ENCODE data around the gene VTI1B.
A peak's percentile ranks its signal among the peaks of the same experiment; 100 is the strongest.

VTI1B gene

GRCh38 chr14:67653651-67654280 lies 20.7 kb downstream of the VTI1B start:
- Histone ChIP-seq H3K9me3 (ENCODE audit: control insufficient read depth, low read length) (no peaks in the 10 kb centered on the region), H3K27ac (ENCODE audit: insufficient read depth, low read depth, low read length, poor library complexity, severe bottlenecking) (peak overlapping the region; percentile 16), H3K36me3 (ENCODE audit: control insufficient read depth, insufficient read depth, low read length) (peaks cover 60% of the 10 kb centered on the region), H3K4me1 (ENCODE audit: control insufficient read depth, insufficient read depth, low read length) (no peaks in the 10 kb centered on the region), H3K27me3 (ENCODE audit: control insufficient read depth, insufficient read depth, low read length, poor library complexity, severe bottlenecking) (no peaks in the 10 kb centered on the region), H3K4me3 (ENCODE audit: insufficient read depth, low read depth, low read length) (no peak overlapping the region)
- 91 to 94% methylated on average over 6 of the region's 6 CpGs for WGBS, 2 experiments

GRCh38 chr14:67652189-67652588 lies 22.2 kb downstream of the VTI1B start:
- Histone ChIP-seq H3K27me3 (ENCODE audit: control insufficient read depth, insufficient read depth, low read length, poor library complexity, severe bottlenecking) (no peaks in the 10 kb centered on the region), H3K27ac (ENCODE audit: insufficient read depth, low read depth, low read length, poor library complexity, severe bottlenecking) (no peak overlapping the region), H3K36me3 (ENCODE audit: control insufficient read depth, insufficient read depth, low read length) (peaks cover 65% of the 10 kb centered on the region), H3K4me3 (ENCODE audit: insufficient read depth, low read depth, low read length) (no peak overlapping the region), H3K9me3 (ENCODE audit: control insufficient read depth, low read length) (no peaks in the 10 kb centered on the region), H3K4me1 (ENCODE audit: control insufficient read depth, insufficient read depth, low read length) (no peaks in the 10 kb centered on the region)
- WGBS, 2 experiments = 90% methylated on average over 1 of the region's 1 CpG; no CpG with 5 or more reads in 1 of the 2 experiments

- 95 to 97% methylated on average over 2 of the region's 2 CpGs for WGBS, 2 experiments
- H3K9me3 ChIP-seq (ENCODE audit: control insufficient read depth, low read length) = no peaks in the 10 kb centered on the region
- H3K4me3 ChIP-seq (ENCODE audit: insufficient read depth, low read depth, low read length) = no peak overlapping the region
- H3K4me1 ChIP-seq (ENCODE audit: control insufficient read depth, insufficient read depth, low read length) = no peaks in the 10 kb centered on the region
- no peaks in the 10 kb centered on the region for H3K27me3 ChIP-seq (ENCODE audit: control insufficient read depth, insufficient read depth, low read length, poor library complexity, severe bottlenecking)
- peaks cover 62% of the 10 kb centered on the region for H3K36me3 ChIP-seq (ENCODE audit: control insufficient read depth, insufficient read depth, low read length)
- no peak overlapping the region for H3K27ac ChIP-seq (ENCODE audit: insufficient read depth, low read depth, low read length, poor library complexity, severe bottlenecking)
Observed at GRCh38 chr14:67650694-67651093, 23.7 kb downstream of the VTI1B start.

GRCh38 chr14:67650151-67650550 lies 24.3 kb downstream of the VTI1B start:
- WGBS, 2 experiments = no CpG with 5 or more reads among the region's 1 CpG
- Histone ChIP-seq H3K4me3 (ENCODE audit: insufficient read depth, low read depth, low read length) (no peak overlapping the region), H3K9me3 (ENCODE audit: control insufficient read depth, low read length) (no peaks in the 10 kb centered on the region), H3K36me3 (ENCODE audit: control insufficient read depth, insufficient read depth, low read length) (peaks cover 60% of the 10 kb centered on the region), H3K4me1 (ENCODE audit: control insufficient read depth, insufficient read depth, low read length) (no peaks in the 10 kb centered on the region), H3K27me3 (ENCODE audit: control insufficient read depth, insufficient read depth, low read length, poor library complexity, severe bottlenecking) (no peaks in the 10 kb centered on the region), H3K27ac (ENCODE audit: insufficient read depth, low read depth, low read length, poor library complexity, severe bottlenecking) (no peak overlapping the region)

GRCh38 chr14:67646131-67646530 lies 28.3 kb downstream of the VTI1B start:
- H3K36me3 ChIP-seq (ENCODE audit: control insufficient read depth, insufficient read depth, low read length) = peaks cover 42% of the 10 kb centered on the region
- WGBS, 2 experiments = 94 to 95% methylated on average over 3 of the region's 3 CpGs

GRCh38 chr14:67645414-67645813 lies 29.0 kb downstream of the VTI1B start:
- 92 to 95% methylated on average over 5 of the region's 5 CpGs for WGBS, 2 experiments
- Histone ChIP-seq H3K27ac (ENCODE audit: insufficient read depth, low read depth, low read length, poor library complexity, severe bottlenecking) (no peak overlapping the region), H3K9me3 (ENCODE audit: control insufficient read depth, low read length) (no peaks in the 10 kb centered on the region), H3K27me3 (ENCODE audit: control insufficient read depth, insufficient read depth, low read length, poor library complexity, severe bottlenecking) (no peaks in the 10 kb centered on the region), H3K4me1 (ENCODE audit: control insufficient read depth, insufficient read depth, low read length) (no peaks in the 10 kb centered on the region), H3K4me3 (ENCODE audit: insufficient read depth, low read depth, low read length) (no peak overlapping the region), H3K36me3 (ENCODE audit: control insufficient read depth, insufficient read depth, low read length) (peaks cover 35% of the 10 kb centered on the region)

More at GRCh38 chr14:67646131-67646530, 28.3 kb downstream of the VTI1B start:
- no peak overlapping the region for H3K4me3 ChIP-seq (ENCODE audit: insufficient read depth, low read depth, low read length)
- no peaks in the 10 kb centered on the region for H3K4me1 ChIP-seq (ENCODE audit: control insufficient read depth, insufficient read depth, low read length)
- no peak overlapping the region for H3K27ac ChIP-seq (ENCODE audit: insufficient read depth, low read depth, low read length, poor library complexity, severe bottlenecking)
- H3K9me3 ChIP-seq (ENCODE audit: control insufficient read depth, low read length) = no peaks in the 10 kb centered on the region
- H3K27me3 ChIP-seq (ENCODE audit: control insufficient read depth, insufficient read depth, low read length, poor library complexity, severe bottlenecking) = no peaks in the 10 kb centered on the region

- Histone ChIP-seq H3K36me3 (ENCODE audit: control insufficient read depth, insufficient read depth, low read length) (peaks cover 25% of the 10 kb centered on the region), H3K4me3 (ENCODE audit: insufficient read depth, low read depth, low read length) (no peak overlapping the region), H3K4me1 (ENCODE audit: control insufficient read depth, insufficient read depth, low read length) (no peaks in the 10 kb centered on the region), H3K9me3 (ENCODE audit: control insufficient read depth, low read length) (no peaks in the 10 kb centered on the region), H3K27me3 (ENCODE audit: control insufficient read depth, insufficient read depth, low read length, poor library complexity, severe bottlenecking) (no peaks in the 10 kb centered on the region), H3K27ac (ENCODE audit: insufficient read depth, low read depth, low read length, poor library complexity, severe bottlenecking) (no peak overlapping the region)
- WGBS, 2 experiments = 84 to 95% methylated on average over 2 of the region's 2 CpGs
Observed at GRCh38 chr14:67644428-67644827, 30.0 kb downstream of the VTI1B start.

- Histone ChIP-seq H3K4me1 (ENCODE audit: control insufficient read depth, insufficient read depth, low read length) (no peaks in the 10 kb centered on the region), H3K4me3 (ENCODE audit: insufficient read depth, low read depth, low read length) (no peak overlapping the region), H3K36me3 (ENCODE audit: control insufficient read depth, insufficient read depth, low read length) (peaks cover 18% of the 10 kb centered on the region), H3K9me3 (ENCODE audit: control insufficient read depth, low read length) (no peaks in the 10 kb centered on the region), H3K27me3 (ENCODE audit: control insufficient read depth, insufficient read depth, low read length, poor library complexity, severe bottlenecking) (no peaks in the 10 kb centered on the region), H3K27ac (ENCODE audit: insufficient read depth, low read depth, low read length, poor library complexity, severe bottlenecking) (no peak overlapping the region)
- WGBS, 2 experiments = 73 to 80% methylated on average over 1 of the region's 1 CpG
Observed at GRCh38 chr14:67643713-67644112, 30.7 kb downstream of the VTI1B start.

GRCh38 chr14:67641902-67642749 lies 32.3 kb downstream of the VTI1B start:
- no peak overlapping the region for H3K4me3 ChIP-seq (ENCODE audit: insufficient read depth, low read depth, low read length)
- H3K9me3 ChIP-seq (ENCODE audit: control insufficient read depth, low read length) = no peaks in the 10 kb centered on the region
- H3K27ac ChIP-seq (ENCODE audit: insufficient read depth, low read depth, low read length, poor library complexity, severe bottlenecking) = no peak overlapping the region
- no peaks in the 10 kb centered on the region for H3K27me3 ChIP-seq (ENCODE audit: control insufficient read depth, insufficient read depth, low read length, poor library complexity, severe bottlenecking)
- H3K36me3 ChIP-seq (ENCODE audit: control insufficient read depth, insufficient read depth, low read length) = peaks cover 13% of the 10 kb centered on the region
- WGBS, 2 experiments = 79 to 92% methylated on average over 5 of the region's 5 CpGs
- H3K4me1 ChIP-seq (ENCODE audit: control insufficient read depth, insufficient read depth, low read length) = no peaks in the 10 kb centered on the region

GRCh38 chr14:67641480-67641879 lies 33.0 kb downstream of the VTI1B start:
- Histone ChIP-seq H3K4me1 (ENCODE audit: control insufficient read depth, insufficient read depth, low read length) (no peaks in the 10 kb centered on the region), H3K36me3 (ENCODE audit: control insufficient read depth, insufficient read depth, low read length) (peaks cover 13% of the 10 kb centered on the region), H3K4me3 (ENCODE audit: insufficient read depth, low read depth, low read length) (no peak overlapping the region), H3K27me3 (ENCODE audit: control insufficient read depth, insufficient read depth, low read length, poor library complexity, severe bottlenecking) (no peaks in the 10 kb centered on the region), H3K27ac (ENCODE audit: insufficient read depth, low read depth, low read length, poor library complexity, severe bottlenecking) (no peak overlapping the region), H3K9me3 (ENCODE audit: control insufficient read depth, low read length) (no peaks in the 10 kb centered on the region)
- WGBS, 2 experiments = 100% methylated on average over 1 of the region's 1 CpG

All from ectodermal cell (in vitro differentiated cells).